HepG2 (cell line): ENCODE data around the gene CREM. TPM values are rescaled to one million over a fixed set of nuclear protein-coding genes. Genes with fewer than 3 reads are reported as not detected.

Experiments used
- LRRFIP1 ChIP-seq: sonication (generic); formaldehyde crosslinking; conservative IDR thresholded peaks from 2 replicates; pipeline ENCODE4 v1.4.0; 2020; ENCODE audit warnings: missing genetic modification reagents
- MXD4 ChIP-seq: IDR thresholded peaks from 2 replicates; pipeline ENCODE4 v1.6.1; 2016; ENCODE audit warnings: mild to moderate bottlenecking, missing biosample characterization, missing genetic modification reagents
- PAX8 ChIP-seq: sonication (generic); formaldehyde crosslinking; IDR thresholded peaks from 2 replicates; pipeline ENCODE4 v1.8.0; 2022; ENCODE audit warnings: mild to moderate bottlenecking, missing genetic modification reagents, borderline replicate concordance
- POGK ChIP-seq: sonication (generic); formaldehyde crosslinking; conservative IDR thresholded peaks from 2 replicates; pipeline ENCODE4 v1.8.0; 2022; ENCODE audit warnings: mild to moderate bottlenecking, moderate library complexity, missing genetic modification reagents
- SALL1 ChIP-seq: sonication (generic); formaldehyde crosslinking; IDR thresholded peaks from 2 replicates; pipeline ENCODE4 v1.8.0; 2022; ENCODE audit warnings: mild to moderate bottlenecking, missing genetic modification reagents
- YY1 ChIP-seq: IDR thresholded peaks from 2 replicates; pipeline ENCODE4 v1.6.1; 2011; ENCODE audit warnings: low read length, low read depth, moderate library complexity, mild to moderate bottlenecking; ENCODE audit not compliant: insufficient read depth, insufficient replicate concordance
- ZEB1 ChIP-seq: IDR thresholded peaks from 2 replicates; pipeline ENCODE4 v1.6.1; 2012; ENCODE audit warnings: mild to moderate bottlenecking, low read depth, inconsistent platforms; ENCODE audit not compliant: insufficient replicate concordance
- ZNF121 ChIP-seq: sonication (generic); formaldehyde crosslinking; IDR thresholded peaks from 2 replicates; pipeline ENCODE4 v1.5.0; 2020; ENCODE audit warnings: mild to moderate bottlenecking, missing genetic modification reagents
- ZNF143 ChIP-seq: sonication (generic); formaldehyde crosslinking; IDR thresholded peaks from 2 replicates; pipeline ENCODE4 v1.4.0; 2020; ENCODE audit warnings: missing genetic modification reagents
- ZNF251 ChIP-seq: sonication (generic); formaldehyde crosslinking; IDR thresholded peaks from 2 replicates; pipeline ENCODE4 v1.9.0; 2021; ENCODE audit warnings: mild to moderate bottlenecking, missing genetic modification reagents
- ZNF343 ChIP-seq: sonication (generic); formaldehyde crosslinking; IDR thresholded peaks from 2 replicates; pipeline ENCODE4 v1.4.0; 2020; ENCODE audit warnings: mild to moderate bottlenecking, missing genetic modification reagents
- ZNF780A ChIP-seq: sonication (generic); formaldehyde crosslinking; IDR thresholded peaks from 2 replicates; pipeline ENCODE4 v1.8.0; 2022; ENCODE audit warnings: mild to moderate bottlenecking, missing genetic modification reagents, moderate library complexity
- ZSCAN22 ChIP-seq: sonication (generic); formaldehyde crosslinking; IDR thresholded peaks from 2 replicates; pipeline ENCODE4 v1.4.0; 2020; ENCODE audit warnings: mild to moderate bottlenecking, missing genetic modification reagents
- polyA plus RNA-seq, 8 experiments: library from polyadenylated mRNA; depleted of rRNA in 3 of 8; stranded (reverse) in 7 of 8; unstranded in 1 of 8; fragments of >200 nt; fragmentation: Illumina TruSeq in 4 of 8; extraction: Trizol in 4 of 8; gene quantifications; 2 replicates each; pipeline versions ENCODE4 v1.2.1 to v1.2.3, GENCODE V29; 2011 to 2016; ENCODE audit warnings: low read depth in 4 of 8, missing spikeins in 1 of 8, mixed read lengths in 1 of 8; ENCODE audit not compliant: insufficient read depth in 1 of 8
- total RNA-seq, 5 experiments: library from RNA; depleted of rRNA; stranded (reverse); fragments of >200 nt; fragmentation: Illumina TruSeq; extraction: Trizol; gene quantifications; 2 replicates each; pipeline ENCODE4 v1.2.3, GENCODE V29; 2016; ENCODE audit warnings: low read depth in 1 of 5
- TF ChIP-seq, protein P1 (sequence below): sonication (generic); formaldehyde crosslinking; IDR thresholded peaks from 2 replicates; pipeline ENCODE4 v1.8.0; 2022; ENCODE audit warnings: low read depth, missing genetic modification reagents
- TF ChIP-seq, protein P2 (sequence below): sonication (generic); formaldehyde crosslinking; IDR thresholded peaks from 2 replicates; pipeline ENCODE4 v1.4.0; 2020; ENCODE audit warnings: missing genetic modification reagents
- TF ChIP-seq, protein P3 (sequence below): IDR thresholded peaks from 2 replicates; pipeline ENCODE4 v1.6.1; 2018; ENCODE audit warnings: missing genetic modification reagents

Gene CREM
- total and polyA plus RNA-seq, 2 of the 13 experiments (the other 11 are each of a cell fraction or from before 2014, with no cell fraction given), result 21.3 to 25.4 TPM

- TF ChIP-seq, protein P1, sequence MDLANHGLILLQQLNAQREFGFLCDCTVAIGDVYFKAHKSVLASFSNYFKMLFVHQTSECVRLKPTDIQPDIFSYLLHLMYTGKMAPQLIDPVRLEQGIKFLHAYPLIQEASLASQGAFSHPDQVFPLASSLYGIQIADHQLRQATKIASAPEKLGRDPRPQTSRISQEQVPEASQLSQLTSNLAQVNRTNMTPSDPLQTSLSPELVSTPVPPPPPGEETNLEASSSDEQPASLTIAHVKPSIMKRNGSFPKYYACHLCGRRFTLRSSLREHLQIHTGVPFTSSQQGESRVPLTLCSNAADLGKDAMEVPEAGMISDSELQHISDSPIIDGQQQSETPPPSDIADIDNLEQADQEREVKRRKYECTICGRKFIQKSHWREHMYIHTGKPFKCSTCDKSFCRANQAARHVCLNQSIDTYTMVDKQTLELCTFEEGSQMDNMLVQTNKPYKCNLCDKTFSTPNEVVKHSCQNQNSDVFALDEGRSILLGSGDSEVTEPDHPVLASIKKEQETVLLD (CRISPR knock-in tag), result peak; percentile 80
- TF ChIP-seq ZNF143, result peak; percentile 2; the same call in 1 of the 2 replicates
- 0 out of 2 replicates have a peak, but pooled peaks have one; percentile 43 for TF ChIP-seq MXD4 (CRISPR knock-in tag)
- peak; percentile 70 for TF ChIP-seq SALL1 (CRISPR knock-in tag)
- TF ChIP-seq, protein P2, sequence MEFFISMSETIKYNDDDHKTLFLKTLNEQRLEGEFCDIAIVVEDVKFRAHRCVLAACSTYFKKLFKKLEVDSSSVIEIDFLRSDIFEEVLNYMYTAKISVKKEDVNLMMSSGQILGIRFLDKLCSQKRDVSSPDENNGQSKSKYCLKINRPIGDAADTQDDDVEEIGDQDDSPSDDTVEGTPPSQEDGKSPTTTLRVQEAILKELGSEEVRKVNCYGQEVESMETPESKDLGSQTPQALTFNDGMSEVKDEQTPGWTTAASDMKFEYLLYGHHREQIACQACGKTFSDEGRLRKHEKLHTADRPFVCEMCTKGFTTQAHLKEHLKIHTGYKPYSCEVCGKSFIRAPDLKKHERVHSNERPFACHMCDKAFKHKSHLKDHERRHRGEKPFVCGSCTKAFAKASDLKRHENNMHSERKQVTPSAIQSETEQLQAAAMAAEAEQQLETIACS (CRISPR knock-in tag), result 0 out of 2 replicates have a peak, but pooled peaks have one; percentile 22
- TF ChIP-seq, protein P3, sequence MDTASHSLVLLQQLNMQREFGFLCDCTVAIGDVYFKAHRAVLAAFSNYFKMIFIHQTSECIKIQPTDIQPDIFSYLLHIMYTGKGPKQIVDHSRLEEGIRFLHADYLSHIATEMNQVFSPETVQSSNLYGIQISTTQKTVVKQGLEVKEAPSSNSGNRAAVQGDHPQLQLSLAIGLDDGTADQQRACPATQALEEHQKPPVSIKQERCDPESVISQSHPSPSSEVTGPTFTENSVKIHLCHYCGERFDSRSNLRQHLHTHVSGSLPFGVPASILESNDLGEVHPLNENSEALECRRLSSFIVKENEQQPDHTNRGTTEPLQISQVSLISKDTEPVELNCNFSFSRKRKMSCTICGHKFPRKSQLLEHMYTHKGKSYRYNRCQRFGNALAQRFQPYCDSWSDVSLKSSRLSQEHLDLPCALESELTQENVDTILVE (CRISPR knock-in tag), result peak; percentile 93
- peak; percentile 54 for TF ChIP-seq ZEB1
- TF ChIP-seq ZNF343 (CRISPR knock-in tag), result peak; percentile 74; the same call in 1 of the 2 replicates
- TF ChIP-seq ZSCAN22 (CRISPR knock-in tag), result 0 out of 2 replicates have a peak, but pooled peaks have one; percentile 48
- TF ChIP-seq ZNF780A, result peak; percentile 70; the same call in 1 of the 2 replicates
- 0 out of 2 replicates have a peak, but pooled peaks have one; percentile 27 for TF ChIP-seq ZNF251 (CRISPR knock-in tag)
- peak; percentile 81 for TF ChIP-seq POGK (CRISPR knock-in tag)
- TF ChIP-seq ZNF121 (CRISPR knock-in tag), result peak; percentile 62; the same call in 1 of the 2 replicates
- 0 out of 2 replicates have a peak, but pooled peaks have one; percentile 34 for TF ChIP-seq PAX8 (CRISPR knock-in tag)
- peak; percentile 58 for TF ChIP-seq YY1
- TF ChIP-seq LRRFIP1 (CRISPR knock-in tag), result no peak
These were observed at the start of gene CREM (continued) for GRCh38 chr10:35126530-35127288.
